Panc1 (cell line): ENCODE measurements around the gene MAP6. TPM values are rescaled to one million over a fixed set of nuclear protein-coding genes. Genes with fewer than 3 reads are reported as not detected.
A peak's percentile ranks its signal among the peaks of the same experiment; 100 is the strongest.

Experiments used
- ATAC-seq: fragments of 200-7000 bp; cut with Tn5 transposase; 2 replicates; pipeline ENCODE4 v1.9.1; 2020; ENCODE audit warnings: mild to moderate bottlenecking, moderate library complexity
- BruUV-seq: library from RNA; stranded (reverse); fragments of 400-500 nt; replicated peaks from 2 replicates; lab custom pipeline; 2021; lab: Mats Ljungman, UMichigan
- CTCF ChIA-PET: fragments of 300-600 bp; sonication (Branson Sonifier 250); formaldehyde crosslinking; loops from one replicate; lab custom pipeline; 2022; ENCODE audit warnings: antibody characterized with exemption; lab: Charles Lee
- POLR2A ChIA-PET: fragments of 300-600 bp; sonication (Branson Sonifier 250); formaldehyde crosslinking; loops from one replicate; lab custom pipeline; 2022; ENCODE audit warnings: antibody characterized with exemption; lab: Charles Lee
- DNase-seq: peaks from one replicate; pipeline ENCODE4 v3.0.0-alpha.2; 2010; ENCODE audit warnings: low read depth, low spot score
- H3K27ac ChIP-seq: 2 replicates; pipeline ENCODE4 v1.5.1; 2011; ENCODE audit warnings: mild to moderate bottlenecking, low read length, inconsistent platforms
- H3K27me3 ChIP-seq: fragments of 200-500 bp; sonication (Bioruptor generic); 2 replicates; pipeline ENCODE4 v1.6.0; 2014; ENCODE audit warnings: low read length, inconsistent platforms; ENCODE audit not compliant: control insufficient read depth, insufficient read depth
- H3K36me3 ChIP-seq: fragments of 200-500 bp; sonication (Bioruptor generic); 2 replicates; pipeline ENCODE4 v1.5.1; 2014; ENCODE audit warnings: inconsistent platforms, mild to moderate bottlenecking, low read length, moderate library complexity; ENCODE audit not compliant: control insufficient read depth, insufficient read depth
- H3K4me1 ChIP-seq: 2 replicates; pipeline ENCODE4 v1.5.1; 2011; ENCODE audit warnings: inconsistent platforms, mild to moderate bottlenecking, low read length, moderate library complexity; ENCODE audit not compliant: control insufficient read depth, insufficient read depth
- H3K4me3 ChIP-seq, 2 experiments: 2 replicates each; pipeline ENCODE4 v1.5.1; 2011 to 2012; ENCODE audit warnings: low read depth in 2 of 2, low read length in 2 of 2, mild to moderate bottlenecking in 2 of 2, inconsistent platforms in 1 of 2, moderate library complexity in 1 of 2
- H3K9me3 ChIP-seq: fragments of 200-500 bp; sonication (Bioruptor generic); 2 replicates; pipeline ENCODE4 v1.5.1; 2014; ENCODE audit warnings: low read depth, mild to moderate bottlenecking, inconsistent platforms, low read length, moderate library complexity; ENCODE audit not compliant: control insufficient read depth, insufficient read depth
- POLR2AphosphoS5 ChIP-seq: IDR thresholded peaks from 2 replicates; pipeline ENCODE4 v1.6.1; 2012; ENCODE audit warnings: mild to moderate bottlenecking, low read depth, low read length, moderate library complexity
- SIN3A ChIP-seq: IDR thresholded peaks from 2 replicates; pipeline ENCODE4 v1.6.1; 2012; ENCODE audit warnings: low read depth, mild to moderate bottlenecking, low read length, moderate library complexity, borderline replicate concordance; ENCODE audit not compliant: insufficient read depth
- TCF7L2 ChIP-seq: IDR thresholded peaks from 2 replicates; pipeline ENCODE4 v1.6.1; 2011; ENCODE audit warnings: mild to moderate bottlenecking, low read depth, low read length, inconsistent platforms
- in situ Hi-C: cut with HindIII; loops from 2 replicates; pipeline ENCODE4 v1.10.0; 2016; ENCODE audit warnings: low sequenced_read_pairs, low pct_unique_long_range_greater_than_20kb
- intact Hi-C: fragments of 100-400 bp; cut with micrococcal nuclease; formaldehyde crosslinking; loops from one replicate; pipeline ENCODE4 v1.10.0; 2022; ENCODE audit not compliant: unreplicated experiment
- total RNA-seq: library from RNA; stranded (reverse); gene quantifications from one replicate; pipeline ENCODE4 v1.2.1, GENCODE V29; 2021; ENCODE audit not compliant: unreplicated experiment
- TF ChIP-seq, protein P1 (sequence below), 2 experiments: IDR thresholded peaks; 2 replicates each; pipeline ENCODE4 v1.6.1; 2011 to 2012; ENCODE audit warnings: low read depth in 2 of 2, control low read depth in 1 of 2, low read length in 1 of 2, mild to moderate bottlenecking in 1 of 2, moderate library complexity in 1 of 2; ENCODE audit not compliant: insufficient read depth in 1 of 2
- TF ChIP-seq, protein P2 (sequence below): fragments of 450-650 bp; IDR thresholded peaks from 2 replicates; pipeline ENCODE4 v1.5.1; 2017; ENCODE audit warnings: mild to moderate bottlenecking

The MAP6 gene
- total RNA-seq, 1 experiment from 2014 or later = 0.21 TPM

DNA sequence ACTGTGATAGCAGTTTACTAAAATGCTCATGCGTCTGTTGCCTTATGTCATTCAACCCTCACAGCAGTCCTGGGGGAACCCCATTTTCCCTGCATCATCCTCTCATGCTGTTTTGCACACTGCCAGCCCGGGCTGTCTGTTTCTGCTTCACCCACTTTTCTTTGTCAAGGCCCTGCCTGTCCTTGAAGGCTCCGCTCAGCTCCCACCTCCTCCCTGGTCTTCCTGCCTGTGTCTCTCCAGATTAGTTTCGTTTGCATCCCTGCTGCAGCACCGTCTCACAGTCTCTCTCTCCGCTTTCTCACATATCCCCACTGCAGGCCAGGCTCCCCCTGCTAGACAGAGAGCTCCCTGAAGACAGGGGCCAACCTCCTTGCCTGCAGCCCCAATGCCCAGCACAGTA, 76.9 kb downstream of the MAP6 start:
- TF ChIP-seq SIN3A (no peak), POLR2AphosphoS5 (no peak)

DNA sequence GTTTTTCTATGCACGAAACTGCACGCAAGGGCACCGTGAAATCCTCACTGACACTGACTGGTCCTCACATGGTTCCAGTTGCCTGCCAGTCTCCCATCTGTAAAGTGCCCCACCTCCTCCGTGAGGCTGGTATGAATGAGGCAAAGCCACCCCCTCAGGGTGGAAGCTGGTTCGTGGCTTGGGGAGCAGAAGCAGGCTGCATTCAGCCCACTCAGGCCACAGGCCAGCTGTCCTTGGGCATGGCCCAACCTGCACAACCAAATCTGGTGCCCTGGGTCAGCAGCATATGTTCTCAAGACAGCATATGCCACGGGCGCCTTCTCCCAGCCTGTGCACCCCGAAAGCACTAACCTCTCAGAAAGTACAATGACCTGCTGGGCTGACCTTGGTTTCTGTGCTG, 77.5 kb downstream of the MAP6 start:
- no peaks in the 10 kb centered on the region for H3K9me3 ChIP-seq
- intact Hi-C loops (no loop called here), in situ Hi-C loops (no loop called here)
- H3K27ac ChIP-seq = no peak overlapping the region
- BruUV-seq = no TSS peak
- ChIA-PET CTCF (no interaction called here), POLR2A (no interaction called here)
- H3K4me3 ChIP-seq = no peak overlapping the region
- DNase-seq (no peak), ATAC-seq (no peak)
- TF ChIP-seq POLR2AphosphoS5 = no peak
- TF ChIP-seq, protein P1, sequence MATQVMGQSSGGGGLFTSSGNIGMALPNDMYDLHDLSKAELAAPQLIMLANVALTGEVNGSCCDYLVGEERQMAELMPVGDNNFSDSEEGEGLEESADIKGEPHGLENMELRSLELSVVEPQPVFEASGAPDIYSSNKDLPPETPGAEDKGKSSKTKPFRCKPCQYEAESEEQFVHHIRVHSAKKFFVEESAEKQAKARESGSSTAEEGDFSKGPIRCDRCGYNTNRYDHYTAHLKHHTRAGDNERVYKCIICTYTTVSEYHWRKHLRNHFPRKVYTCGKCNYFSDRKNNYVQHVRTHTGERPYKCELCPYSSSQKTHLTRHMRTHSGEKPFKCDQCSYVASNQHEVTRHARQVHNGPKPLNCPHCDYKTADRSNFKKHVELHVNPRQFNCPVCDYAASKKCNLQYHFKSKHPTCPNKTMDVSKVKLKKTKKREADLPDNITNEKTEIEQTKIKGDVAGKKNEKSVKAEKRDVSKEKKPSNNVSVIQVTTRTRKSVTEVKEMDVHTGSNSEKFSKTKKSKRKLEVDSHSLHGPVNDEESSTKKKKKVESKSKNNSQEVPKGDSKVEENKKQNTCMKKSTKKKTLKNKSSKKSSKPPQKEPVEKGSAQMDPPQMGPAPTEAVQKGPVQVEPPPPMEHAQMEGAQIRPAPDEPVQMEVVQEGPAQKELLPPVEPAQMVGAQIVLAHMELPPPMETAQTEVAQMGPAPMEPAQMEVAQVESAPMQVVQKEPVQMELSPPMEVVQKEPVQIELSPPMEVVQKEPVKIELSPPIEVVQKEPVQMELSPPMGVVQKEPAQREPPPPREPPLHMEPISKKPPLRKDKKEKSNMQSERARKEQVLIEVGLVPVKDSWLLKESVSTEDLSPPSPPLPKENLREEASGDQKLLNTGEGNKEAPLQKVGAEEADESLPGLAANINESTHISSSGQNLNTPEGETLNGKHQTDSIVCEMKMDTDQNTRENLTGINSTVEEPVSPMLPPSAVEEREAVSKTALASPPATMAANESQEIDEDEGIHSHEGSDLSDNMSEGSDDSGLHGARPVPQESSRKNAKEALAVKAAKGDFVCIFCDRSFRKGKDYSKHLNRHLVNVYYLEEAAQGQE (IDR thresholded peaks at IDR 0.05; ENCODE audit: insufficient read depth in 1 of 2, low read depth in 2 of 2, low read length in 1 of 2) = no peak
- no peak for TF ChIP-seq SIN3A
- TF ChIP-seq, protein P2, sequence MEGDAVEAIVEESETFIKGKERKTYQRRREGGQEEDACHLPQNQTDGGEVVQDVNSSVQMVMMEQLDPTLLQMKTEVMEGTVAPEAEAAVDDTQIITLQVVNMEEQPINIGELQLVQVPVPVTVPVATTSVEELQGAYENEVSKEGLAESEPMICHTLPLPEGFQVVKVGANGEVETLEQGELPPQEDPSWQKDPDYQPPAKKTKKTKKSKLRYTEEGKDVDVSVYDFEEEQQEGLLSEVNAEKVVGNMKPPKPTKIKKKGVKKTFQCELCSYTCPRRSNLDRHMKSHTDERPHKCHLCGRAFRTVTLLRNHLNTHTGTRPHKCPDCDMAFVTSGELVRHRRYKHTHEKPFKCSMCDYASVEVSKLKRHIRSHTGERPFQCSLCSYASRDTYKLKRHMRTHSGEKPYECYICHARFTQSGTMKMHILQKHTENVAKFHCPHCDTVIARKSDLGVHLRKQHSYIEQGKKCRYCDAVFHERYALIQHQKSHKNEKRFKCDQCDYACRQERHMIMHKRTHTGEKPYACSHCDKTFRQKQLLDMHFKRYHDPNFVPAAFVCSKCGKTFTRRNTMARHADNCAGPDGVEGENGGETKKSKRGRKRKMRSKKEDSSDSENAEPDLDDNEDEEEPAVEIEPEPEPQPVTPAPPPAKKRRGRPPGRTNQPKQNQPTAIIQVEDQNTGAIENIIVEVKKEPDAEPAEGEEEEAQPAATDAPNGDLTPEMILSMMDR = no peak
- TF ChIP-seq TCF7L2 = no peak
- H3K36me3 ChIP-seq = no peaks in the 10 kb centered on the region
- peaks cover 2% of the 10 kb centered on the region; the same call in 1 of the 2 replicates for H3K27me3 ChIP-seq
- H3K4me1 ChIP-seq = no peaks in the 10 kb centered on the region

More for the DNA sequence above, 76.9 kb downstream of the MAP6 start:
- ChIA-PET POLR2A (no interaction called here), CTCF (no interaction called here)
- H3K4me3 ChIP-seq = no peak overlapping the region
- DNase-seq = no peak
- H3K27me3 ChIP-seq = peaks cover 6% of the 10 kb centered on the region; the same call in 1 of the 2 replicates
- BruUV-seq = no TSS peak
- intact Hi-C loops (no loop called here), in situ Hi-C loops (no loop called here)
- no peaks in the 10 kb centered on the region for H3K4me1 ChIP-seq
- H3K36me3 ChIP-seq = no peaks in the 10 kb centered on the region
- peak; percentile 28; the same call in 1 of the 2 replicates for ATAC-seq
- no peaks in the 10 kb centered on the region for H3K9me3 ChIP-seq
- no peak overlapping the region for H3K27ac ChIP-seq

DNA sequence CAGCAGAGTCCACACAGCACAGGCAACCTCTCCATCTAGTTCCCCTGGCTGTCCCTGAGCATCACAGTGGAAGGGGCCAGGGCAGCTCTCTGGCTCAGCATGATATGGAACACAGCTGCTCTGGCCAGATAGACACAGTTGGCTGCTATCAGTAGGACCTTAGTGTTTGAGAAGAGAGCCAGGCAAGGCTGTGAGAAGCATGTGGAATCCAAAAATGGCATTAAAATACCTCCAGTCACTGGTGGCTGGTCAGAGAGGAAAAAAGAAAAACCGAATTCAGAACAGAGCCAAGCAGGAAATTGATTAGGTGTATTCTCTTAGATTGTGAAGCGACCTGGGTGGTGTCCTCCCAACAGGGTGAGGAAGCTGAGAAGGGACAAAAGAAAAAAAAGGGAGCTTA, 78.9 kb downstream of the MAP6 start:
- DNase-seq (no peak), ATAC-seq (no peak)
- POLR2A ChIA-PET = no interaction called here
- TF ChIP-seq, protein P2 = no peak
- TF ChIP-seq SIN3A (no peak), TCF7L2 (no peak)
- Histone ChIP-seq H3K4me3 (no peak overlapping the region), H3K27me3 (peaks cover 2% of the 10 kb centered on the region; the same call in 1 of the 2 replicates), H3K9me3 (no peaks in the 10 kb centered on the region), H3K36me3 (no peaks in the 10 kb centered on the region), H3K4me1 (no peaks in the 10 kb centered on the region), H3K27ac (no peak overlapping the region)
- intact Hi-C loops = no loop called here
- no TSS peak for BruUV-seq
- CTCF ChIA-PET = no interaction called here
- in situ Hi-C loops = no loop called here
